Colonic mucosa (tissue), 4 donors: ENCODE measurements around the gene C10orf90. TPM values are rescaled to one million over a fixed set of nuclear protein-coding genes. Genes with fewer than 3 reads are reported as not detected.

Experiments
- DNase-seq: peaks from one replicate; pipeline ENCODE4 v3.0.0-alpha.2; 2020
- H3K27ac ChIP-seq: fragments of 200-600 bp; one replicate; pipeline ENCODE4 v1.8.0; 2021
- H3K27me3 ChIP-seq: fragments of 200-600 bp; one replicate; pipeline ENCODE4 v1.8.0; 2021
- H3K36me3 ChIP-seq: fragments of 200-600 bp; one replicate; pipeline ENCODE4 v1.8.0; 2021
- H3K4me1 ChIP-seq: fragments of 200-600 bp; one replicate; pipeline ENCODE4 v1.8.0; 2021; ENCODE audit warnings: mild to moderate bottlenecking
- H3K4me3 ChIP-seq: fragments of 200-600 bp; one replicate; pipeline ENCODE4 v1.8.0; 2021
- H3K9ac ChIP-seq, 2 donors: one replicate each; pipeline ENCODE4 v1.7.0; 2013; ENCODE audit warnings: control low read depth in 2 of 2, low read depth in 2 of 2, low read length in 2 of 2
- H3K9me3 ChIP-seq: fragments of 200-600 bp; one replicate; pipeline ENCODE4 v1.8.0; 2021
- intact Hi-C: fragments of 100-400 bp; cut with DNase I; formaldehyde crosslinking; loops from one replicate; pipeline ENCODE4 v1.14.1; 2022
- total RNA-seq, 2 donors: library from RNA; stranded (reverse); fragmentation: NEBNext Ultra II Directional in 1 of 2; extraction: Animal tissue kit (Norgen Biotek cat#: 25700) in 1 of 2; gene quantifications; one replicate each; pipeline ENCODE4 v1.2.1, GENCODE V29; 2021
- TF ChIP-seq, protein P1 (sequence below): fragments of 200-600 bp; IDR thresholded peaks from one replicate; pipeline ENCODE4 v1.8.0; 2022; ENCODE audit warnings: antibody characterized with exemption, mild to moderate bottlenecking
- donor health status: healthy.
- donor health status: DM: no; HTN: no; CAD: no.
- donor health status: DM: no; HTN: no; CAD: no.

Gene C10orf90
- total RNA-seq, 2 donors from 2014 or later = not detected

DNA sequence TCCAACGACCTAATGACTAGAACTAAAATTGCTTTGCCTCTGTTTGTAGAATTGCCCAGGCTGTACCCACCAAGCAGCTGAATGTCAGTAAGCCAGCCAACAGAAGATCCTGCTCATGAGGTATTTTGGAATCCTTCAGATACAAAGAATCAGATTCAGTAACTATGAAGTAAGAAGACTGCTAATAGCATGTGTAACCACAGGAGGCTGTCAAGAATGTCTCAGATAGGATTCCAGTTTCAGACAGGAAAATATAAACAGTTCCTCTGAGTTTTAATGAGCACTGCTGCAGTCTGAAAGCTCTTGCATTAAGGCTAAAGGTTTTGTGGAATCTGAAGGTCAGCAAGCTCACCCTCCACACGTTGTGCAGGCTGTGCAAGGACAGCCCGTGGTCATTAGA, 169.6 kb downstream of the C10orf90 start:
- intact Hi-C loops = loop anchor here (5.0 to 10.0 kb wide), 3 partner anchors 116 to 636 kb away; partner anchors contain the start of gene ADAM12
- H3K27ac ChIP-seq = no peak overlapping the region
- no peaks in the 10 kb centered on the region for H3K4me1 ChIP-seq
- H3K9me3 ChIP-seq = no peaks in the 10 kb centered on the region
- no peak overlapping the region for H3K9ac ChIP-seq
- TF ChIP-seq, protein P1, sequence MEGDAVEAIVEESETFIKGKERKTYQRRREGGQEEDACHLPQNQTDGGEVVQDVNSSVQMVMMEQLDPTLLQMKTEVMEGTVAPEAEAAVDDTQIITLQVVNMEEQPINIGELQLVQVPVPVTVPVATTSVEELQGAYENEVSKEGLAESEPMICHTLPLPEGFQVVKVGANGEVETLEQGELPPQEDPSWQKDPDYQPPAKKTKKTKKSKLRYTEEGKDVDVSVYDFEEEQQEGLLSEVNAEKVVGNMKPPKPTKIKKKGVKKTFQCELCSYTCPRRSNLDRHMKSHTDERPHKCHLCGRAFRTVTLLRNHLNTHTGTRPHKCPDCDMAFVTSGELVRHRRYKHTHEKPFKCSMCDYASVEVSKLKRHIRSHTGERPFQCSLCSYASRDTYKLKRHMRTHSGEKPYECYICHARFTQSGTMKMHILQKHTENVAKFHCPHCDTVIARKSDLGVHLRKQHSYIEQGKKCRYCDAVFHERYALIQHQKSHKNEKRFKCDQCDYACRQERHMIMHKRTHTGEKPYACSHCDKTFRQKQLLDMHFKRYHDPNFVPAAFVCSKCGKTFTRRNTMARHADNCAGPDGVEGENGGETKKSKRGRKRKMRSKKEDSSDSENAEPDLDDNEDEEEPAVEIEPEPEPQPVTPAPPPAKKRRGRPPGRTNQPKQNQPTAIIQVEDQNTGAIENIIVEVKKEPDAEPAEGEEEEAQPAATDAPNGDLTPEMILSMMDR = no peak
- H3K36me3 ChIP-seq = no peaks in the 10 kb centered on the region
- no peak overlapping the region for H3K4me3 ChIP-seq
- H3K27me3 ChIP-seq = no peaks in the 10 kb centered on the region
- DNase-seq = no peak

DNA sequence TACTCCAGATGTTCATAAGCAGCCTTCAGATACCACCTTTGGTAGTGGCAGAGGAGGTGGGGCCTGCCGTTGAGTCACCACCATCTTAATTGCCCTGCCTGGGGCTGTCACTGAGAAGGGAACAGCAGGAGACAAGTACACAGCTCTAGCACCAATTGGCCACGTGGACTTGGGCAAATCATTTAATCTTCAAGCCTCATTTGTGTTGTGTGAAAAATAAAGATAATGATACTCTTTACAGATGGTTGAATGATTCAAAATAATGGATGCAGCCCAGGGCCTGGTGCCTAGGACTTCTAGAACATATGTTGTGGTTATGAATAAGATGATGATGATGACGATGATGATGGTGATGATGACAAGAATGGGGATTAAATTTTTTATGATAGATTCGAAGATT, 170.3 kb downstream of the C10orf90 start:
- Histone ChIP-seq H3K27ac (no peak overlapping the region), H3K27me3 (no peaks in the 10 kb centered on the region), H3K9me3 (no peaks in the 10 kb centered on the region), H3K4me3 (no peak overlapping the region), H3K36me3 (no peaks in the 10 kb centered on the region), H3K9ac (no peak overlapping the region), H3K4me1 (no peaks in the 10 kb centered on the region)
- TF ChIP-seq, protein P1 = no peak
- intact Hi-C loops = loop anchor here (5.0 to 10.0 kb wide), 3 partner anchors 115 to 635 kb away; partner anchors contain the start of gene ADAM12
- DNase-seq = no peak

DNA sequence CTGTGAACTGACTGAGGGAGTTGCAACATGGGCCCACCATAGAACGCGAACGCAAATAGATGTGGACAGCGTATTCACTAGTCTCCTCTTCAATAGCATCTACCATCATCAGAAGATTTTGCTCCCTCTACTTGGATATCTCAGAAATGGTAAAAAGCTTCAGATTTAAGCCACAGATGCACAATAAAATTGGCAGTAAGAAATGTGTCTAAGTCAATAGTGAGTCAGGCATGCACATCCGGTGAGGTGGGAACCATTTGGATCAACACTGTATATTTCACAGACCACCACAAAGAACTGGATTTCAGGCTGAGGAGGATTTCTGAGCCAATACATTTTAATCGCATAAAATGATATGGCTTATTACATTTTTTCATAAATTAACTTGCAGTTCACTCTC, 170.7 kb downstream of the C10orf90 start:
- Histone ChIP-seq H3K27me3 (no peaks in the 10 kb centered on the region), H3K27ac (no peak overlapping the region), H3K9me3 (no peaks in the 10 kb centered on the region), H3K4me1 (no peaks in the 10 kb centered on the region), H3K9ac (no peak overlapping the region), H3K36me3 (no peaks in the 10 kb centered on the region), H3K4me3 (no peak overlapping the region)
- no peak for DNase-seq
- intact Hi-C loops = loop anchor here (5.0 to 10.0 kb wide), 3 partner anchors 115 to 635 kb away; partner anchors contain the start of gene ADAM12
- TF ChIP-seq, protein P1 = no peak

DNA sequence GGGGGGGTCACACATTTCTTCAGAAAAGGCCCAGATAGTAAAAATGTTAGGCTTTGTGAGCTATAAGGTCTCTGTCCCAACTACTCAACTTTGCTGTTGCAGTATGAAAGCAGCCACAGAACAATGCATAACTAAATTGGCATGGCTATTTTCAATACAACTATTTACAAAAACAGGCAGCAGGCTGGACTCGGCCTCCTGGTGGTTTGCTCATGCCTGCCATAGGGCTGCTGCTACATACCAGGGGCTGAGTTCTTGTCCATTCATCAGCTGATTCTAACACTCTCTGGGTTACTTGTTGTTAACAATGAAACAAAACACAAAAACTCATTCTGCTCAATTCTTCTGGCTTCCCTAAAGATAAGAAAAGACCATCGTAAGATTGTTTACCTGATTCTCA, 172.8 kb downstream of the C10orf90 start:
- Histone ChIP-seq H3K27me3 (no peaks in the 10 kb centered on the region), H3K36me3 (no peaks in the 10 kb centered on the region), H3K4me3 (no peak overlapping the region), H3K27ac (no peak overlapping the region), H3K4me1 (no peaks in the 10 kb centered on the region), H3K9ac (no peak overlapping the region), H3K9me3 (no peaks in the 10 kb centered on the region)
- TF ChIP-seq, protein P1 = no peak
- DNase-seq = no peak
- intact Hi-C loops = no loop called here

DNA sequence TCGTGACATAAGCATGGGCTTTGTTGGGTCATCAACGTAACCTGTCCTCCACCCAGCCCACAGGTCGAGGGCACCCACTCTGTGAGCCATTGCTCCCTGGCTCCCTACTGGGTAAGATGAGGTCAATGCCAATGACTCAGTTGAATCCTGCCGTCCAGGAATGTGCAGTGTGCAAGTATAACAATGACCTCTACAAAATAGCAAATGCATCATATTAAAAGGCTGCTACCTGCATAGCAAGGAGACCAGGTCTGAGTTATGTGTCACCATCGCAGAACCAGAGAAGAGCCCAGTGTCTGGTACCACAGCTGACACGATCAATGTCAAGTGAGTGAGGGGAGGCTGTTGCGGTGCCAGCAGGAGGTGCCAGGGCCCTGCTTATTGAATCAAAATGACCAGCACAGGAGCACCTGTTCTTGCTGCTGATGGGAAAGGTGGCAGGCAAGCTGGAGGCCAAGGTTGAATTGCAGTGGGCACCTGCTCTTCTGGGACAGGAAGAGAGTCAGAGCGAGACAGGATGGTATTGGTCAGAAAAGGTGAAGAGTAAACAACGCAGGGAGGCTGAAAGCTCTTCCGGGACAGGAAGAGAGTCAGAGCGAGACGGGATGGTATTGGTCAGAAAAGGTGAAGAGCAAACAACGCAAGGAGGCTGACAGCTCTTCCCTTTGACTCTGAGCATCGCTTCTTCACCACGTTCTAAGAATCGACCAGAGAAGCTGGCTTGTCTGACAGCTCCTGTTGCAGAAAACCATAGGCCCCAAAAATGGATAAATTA, 173.5 kb downstream of the C10orf90 start:
- intact Hi-C loops = no loop called here
- no peak for DNase-seq
- Histone ChIP-seq H3K4me1 (no peaks in the 10 kb centered on the region), H3K36me3 (no peaks in the 10 kb centered on the region), H3K27me3 (no peaks in the 10 kb centered on the region), H3K4me3 (no peak overlapping the region), H3K9ac (no peak overlapping the region), H3K9me3 (no peaks in the 10 kb centered on the region), H3K27ac (no peak overlapping the region)
- TF ChIP-seq, protein P1 = no peak
